ENCODE results near the gene TMEM175. TPM values are rescaled to one million over a fixed set of nuclear protein-coding genes. Genes with fewer than 3 reads are reported as not detected.

TMEM175 gene
- total RNA-seq, 2 donors from 2014 or later = 20.2 to 24.0 TPM

- DNase-seq (ENCODE audit: low spot score) = no peak
- Histone ChIP-seq H3K36me3 (no peaks in the 10 kb centered on the region), H3K4me1 (no peaks in the 10 kb centered on the region), H3K27me3 (no peaks in the 10 kb centered on the region), H3K9me3 (no peaks in the 10 kb centered on the region), H3K27ac (no peak overlapping the region), H3K4me3 (no peak overlapping the region)
- TF ChIP-seq CTCF (IDR thresholded peaks at IDR 0.05) = no peak
These were observed 46.9 kb downstream of the TMEM175 start for GRCh38 chr4:978957-979701.

DNA sequence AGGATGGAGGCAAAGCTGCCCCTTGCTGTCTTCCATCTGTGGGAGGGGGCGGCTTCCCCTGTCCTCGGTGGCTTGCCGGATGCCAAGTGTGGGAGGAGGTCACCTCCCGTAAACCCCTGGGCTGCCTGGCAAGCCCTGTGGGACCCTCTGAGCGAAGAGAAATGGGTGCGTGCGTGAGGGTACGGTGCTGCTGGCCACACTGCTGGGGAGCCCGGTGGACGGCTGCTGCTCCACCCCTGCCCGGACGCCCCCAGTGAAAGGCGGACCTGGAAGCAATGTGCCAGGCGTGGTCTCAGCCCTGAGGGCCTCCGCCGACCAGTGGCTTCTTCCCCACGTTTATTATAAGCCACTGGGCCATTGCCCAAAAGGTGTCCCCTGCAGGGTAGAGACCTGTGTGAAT lies 50.0 kb downstream of the TMEM175 start:
- TF ChIP-seq CTCF (IDR thresholded peaks at IDR 0.05) = no peak

DNA sequence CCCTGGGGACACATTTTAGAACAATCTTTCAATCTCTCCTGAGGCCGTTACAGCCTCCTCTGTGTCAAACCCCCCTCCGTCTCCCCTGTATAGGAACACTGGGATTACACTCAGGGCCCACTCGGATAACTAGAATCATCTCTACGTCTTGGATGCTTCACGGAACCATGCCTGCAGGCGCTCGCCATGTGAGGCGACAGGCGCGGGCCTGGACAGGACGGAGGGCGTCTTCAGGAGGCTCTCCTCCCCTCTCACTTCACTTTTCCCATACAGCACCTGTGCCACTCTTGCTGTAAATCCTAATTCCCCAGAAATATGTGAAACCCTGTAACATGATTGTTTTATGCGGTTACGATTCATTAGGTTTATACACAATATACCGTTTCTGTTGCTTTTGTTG lies 50.6 kb downstream of the TMEM175 start:
- Histone ChIP-seq H3K4me1 (peaks cover 0 to 21% of the 10 kb centered on the region in 2 donors), H3K9me3 (no peaks in the 10 kb centered on the region), H3K27ac (no peak overlapping the region), H3K36me3 (no peaks in the 10 kb centered on the region), H3K27me3 (no peaks in the 10 kb centered on the region), H3K4me3 (no peak overlapping the region)
- TF ChIP-seq CTCF (IDR thresholded peaks at IDR 0.05) = no peak
- DNase-seq (ENCODE audit: low spot score) = no peak

More for the DNA sequence above, 50.0 kb downstream of the TMEM175 start:
- no peaks in the 10 kb centered on the region for H3K27me3 ChIP-seq
- H3K4me1 ChIP-seq = peaks cover 0 to 16% of the 10 kb centered on the region in 2 donors
- H3K36me3 ChIP-seq = no peaks in the 10 kb centered on the region
- H3K4me3 ChIP-seq = no peak overlapping the region
- no peak for DNase-seq (ENCODE audit: low spot score)
- H3K27ac ChIP-seq = no peak overlapping the region
- H3K9me3 ChIP-seq = no peaks in the 10 kb centered on the region

GRCh38 chr4:984336-985054 lies 52.2 kb downstream of the TMEM175 start:
- H3K4me3 ChIP-seq = peak overlapping the region in 1 of 2 donors; percentile 19
- H3K9me3 ChIP-seq = no peaks in the 10 kb centered on the region
- H3K36me3 ChIP-seq = no peaks in the 10 kb centered on the region
- H3K27ac ChIP-seq = no peak overlapping the region
- TF ChIP-seq CTCF (IDR thresholded peaks at IDR 0.05) = no peak
- peaks cover 0 to 24% of the 10 kb centered on the region in 2 donors for H3K4me1 ChIP-seq
- no peaks in the 10 kb centered on the region for H3K27me3 ChIP-seq
- DNase-seq (ENCODE audit: low spot score) = no peak

DNA sequence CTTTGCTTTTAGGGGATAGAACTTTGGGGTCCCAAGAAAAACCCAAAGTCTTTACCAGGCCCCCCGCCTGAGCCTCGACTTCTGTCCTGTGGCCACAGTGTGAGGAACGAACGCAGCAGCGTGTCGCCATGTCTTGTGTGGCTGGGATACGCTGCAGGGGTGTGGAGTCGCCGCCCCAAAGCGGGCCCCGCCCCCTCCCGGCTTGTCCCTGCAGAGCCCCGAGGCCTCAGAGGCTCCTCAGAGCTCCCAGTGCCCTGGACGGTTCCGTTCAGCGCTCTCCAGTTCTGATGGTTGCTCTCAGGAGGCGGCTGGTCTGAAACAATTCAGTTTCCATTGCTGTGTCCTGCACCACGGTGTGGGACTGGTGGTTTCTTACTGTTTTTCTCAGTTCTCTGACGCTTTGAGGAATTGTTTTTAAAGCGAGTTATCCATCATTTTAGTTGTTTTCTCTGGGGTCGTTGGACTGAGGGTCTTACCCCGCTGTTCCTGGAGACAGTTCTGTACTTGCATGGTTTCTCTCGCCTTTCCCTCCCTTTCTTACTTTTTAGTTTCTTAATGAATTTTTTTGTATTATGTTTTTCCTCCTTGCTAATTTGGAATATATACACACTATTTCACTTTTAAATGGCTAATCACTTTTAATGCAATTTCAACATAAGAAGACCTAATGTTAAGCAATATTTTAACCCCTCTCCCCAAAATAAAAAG lies 53.0 kb downstream of the TMEM175 start:
- Histone ChIP-seq H3K27ac (no peak overlapping the region), H3K9me3 (no peaks in the 10 kb centered on the region), H3K4me1 (peaks cover 0 to 24% of the 10 kb centered on the region in 2 donors), H3K36me3 (no peaks in the 10 kb centered on the region), H3K4me3 (peak overlapping the region in 1 of 2 donors; percentile 19), H3K27me3 (no peaks in the 10 kb centered on the region)
- peak; percentile 76 for DNase-seq (ENCODE audit: low spot score)
- peak in 1 of 2 donors; percentile 15 for TF ChIP-seq CTCF (IDR thresholded peaks at IDR 0.05)
